Camera-type eye (tissue), 1 donor: ENCODE measurements around the gene KPRP. TPM values are rescaled to one million over a fixed set of nuclear protein-coding genes. Genes with fewer than 3 reads are reported as not detected.

Experiments
- total RNA-seq: library from RNA; depleted of rRNA; stranded (reverse); fragments of >200 nt; gene quantifications from one replicate; pipeline ENCODE4 v1.2.3, GENCODE V29; 2014

The KPRP gene, protein sequence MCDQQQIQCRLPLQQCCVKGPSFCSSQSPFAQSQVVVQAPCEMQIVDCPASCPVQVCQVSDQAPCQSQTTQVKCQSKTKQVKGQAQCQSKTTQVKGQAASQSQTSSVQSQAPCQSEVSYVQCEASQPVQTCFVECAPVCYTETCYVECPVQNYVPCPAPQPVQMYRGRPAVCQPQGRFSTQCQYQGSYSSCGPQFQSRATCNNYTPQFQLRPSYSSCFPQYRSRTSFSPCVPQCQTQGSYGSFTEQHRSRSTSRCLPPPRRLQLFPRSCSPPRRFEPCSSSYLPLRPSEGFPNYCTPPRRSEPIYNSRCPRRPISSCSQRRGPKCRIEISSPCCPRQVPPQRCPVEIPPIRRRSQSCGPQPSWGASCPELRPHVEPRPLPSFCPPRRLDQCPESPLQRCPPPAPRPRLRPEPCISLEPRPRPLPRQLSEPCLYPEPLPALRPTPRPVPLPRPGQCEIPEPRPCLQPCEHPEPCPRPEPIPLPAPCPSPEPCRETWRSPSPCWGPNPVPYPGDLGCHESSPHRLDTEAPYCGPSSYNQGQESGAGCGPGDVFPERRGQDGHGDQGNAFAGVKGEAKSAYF
- not detected for total RNA-seq

DNA sequence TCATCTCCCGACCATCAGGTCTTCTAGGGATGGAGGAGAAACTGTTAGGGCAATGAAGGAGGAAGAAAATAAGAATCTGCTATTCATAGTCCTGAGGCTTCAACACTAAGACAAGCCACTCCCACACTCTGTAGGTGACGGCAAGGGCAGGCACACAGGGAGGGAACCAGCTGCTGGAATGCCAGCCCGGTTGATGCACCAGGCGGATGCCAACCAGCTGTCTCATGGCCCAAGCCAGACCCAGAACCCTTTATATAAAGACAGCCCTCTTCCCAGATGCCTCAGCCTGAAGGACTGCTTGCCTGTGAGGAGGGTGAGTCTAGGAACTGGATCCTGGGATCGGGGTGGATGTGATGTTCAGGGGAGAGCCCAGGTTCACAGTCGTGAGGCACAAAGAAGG, at the start of gene KPRP:
KPRP (plus strand) TSS at position 279 of the 400 bp plus-strand sequence. CDS start 1,564 bp downstream, outside the sequence.

DNA sequence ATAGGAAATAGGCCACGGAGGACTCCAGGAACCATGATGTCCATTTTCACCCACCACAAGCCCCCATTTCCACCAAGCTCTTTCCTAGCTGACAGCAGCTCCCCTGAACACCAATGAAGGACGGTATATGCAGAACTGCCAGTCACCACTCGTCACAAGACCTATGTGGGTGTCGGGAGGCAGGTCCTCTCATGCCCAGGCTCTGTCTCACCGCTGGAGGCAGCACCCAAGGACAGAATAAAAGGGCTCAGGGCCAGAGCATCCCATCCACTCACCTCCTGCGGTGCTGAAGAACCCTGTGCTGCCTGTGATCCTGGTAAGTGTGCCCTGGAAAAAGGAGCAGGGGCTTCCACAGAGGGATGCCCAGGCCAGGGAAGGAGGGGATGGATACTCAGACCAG, 17.1 kb downstream of the KPRP start, which contains the start of gene LCE1F:
LCE1F (plus strand) TSS at position 266 of the 400 bp plus-strand sequence. CDS start 1,232 bp downstream, outside the sequence.

GRCh38 chr1:152786077-152786476, 28.3 kb downstream of the KPRP start, which contains the start of gene LCE1E:
Gene LCE1E, plus strand, starts transcription at chr1:152786257. Its CDS starts 1,043 bp downstream, at chr1:152787300.

DNA sequence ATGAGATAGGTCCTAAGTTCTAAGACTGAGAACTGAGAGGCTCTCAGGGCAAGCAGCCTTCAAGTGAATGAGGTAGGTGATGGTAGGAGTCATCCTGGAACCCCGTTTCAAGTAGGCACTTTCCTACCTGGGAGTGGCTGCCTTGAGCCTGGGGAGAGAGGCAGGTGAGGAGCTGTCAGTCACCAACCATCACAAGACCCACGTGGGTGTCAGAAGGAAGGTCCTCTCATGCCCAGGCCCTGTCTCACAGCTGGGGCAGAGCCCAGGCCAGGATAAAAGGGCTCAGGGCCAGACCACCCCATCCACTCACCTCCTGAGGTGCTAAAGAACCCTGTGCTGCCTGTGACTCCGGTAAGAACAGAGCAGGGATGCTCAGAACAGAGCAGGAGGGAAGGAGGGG, 38.6 kb downstream of the KPRP start, which contains the start of gene LCE1D:
LCE1D (plus strand) TSS at position 301 of the 400 bp plus-strand sequence. CDS start 1,074 bp downstream, outside the sequence.

DNA sequence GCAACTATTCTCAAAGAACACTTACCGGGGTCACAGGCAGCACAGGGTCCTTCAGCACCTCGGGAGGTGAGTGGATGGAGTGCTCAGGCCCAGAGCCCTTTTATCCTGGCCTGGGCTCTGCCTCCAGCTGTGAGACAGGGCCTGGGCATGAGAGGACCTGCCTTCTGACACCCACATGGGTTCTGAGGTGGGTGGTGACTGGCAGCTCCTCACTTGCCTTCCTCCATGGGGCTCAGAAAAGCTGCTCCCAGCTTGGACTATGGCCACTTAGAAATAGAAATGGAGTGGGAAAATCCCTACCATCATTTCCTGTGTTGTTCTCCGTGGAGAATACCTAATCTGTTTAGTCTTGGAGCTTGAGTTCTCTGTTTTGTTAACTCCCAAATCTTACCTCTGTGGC, 48.8 kb downstream of the KPRP start, which contains the start of gene LCE1C:
LCE1C (minus strand) TSS at position 76 of the 400 bp plus-strand sequence. CDS start 1,173 bp downstream, outside the sequence.

Other genes with a start within 250 kb of the KPRP start
- not detected for gene LCE5A, start 247.2 kb upstream of the KPRP start, total RNA-seq
- not detected for gene CRCT1, start 243.5 kb upstream of the KPRP start, total RNA-seq
- gene LCE3E, start 191.2 kb upstream of the KPRP start, total RNA-seq, result not detected
- gene LCE3D, start 177.5 kb upstream of the KPRP start, total RNA-seq, result not detected
- not detected for gene LCE3C, start 157.8 kb upstream of the KPRP start, total RNA-seq
- gene LCE3B, start 144.2 kb upstream of the KPRP start, total RNA-seq, result not detected
- gene LCE3A, start 134.9 kb upstream of the KPRP start, total RNA-seq, result not detected
- not detected for gene LCE2D, start 94.6 kb upstream of the KPRP start, total RNA-seq
- gene LCE2C, start 82.7 kb upstream of the KPRP start, total RNA-seq, result not detected
- not detected for gene LCE2B, start 71.9 kb upstream of the KPRP start, total RNA-seq
- gene LCE2A, start 59.7 kb upstream of the KPRP start, total RNA-seq, result not detected
- gene LCE4A, start 49.9 kb upstream of the KPRP start, total RNA-seq, result not detected
- not detected for gene LCE1F, start 17.1 kb downstream of the KPRP start, total RNA-seq
- not detected for gene LCE1E, start 28.2 kb downstream of the KPRP start, total RNA-seq
- not detected for gene LCE1D, start 38.7 kb downstream of the KPRP start, total RNA-seq
- not detected for gene LCE1C, start 48.6 kb downstream of the KPRP start, total RNA-seq
- not detected for gene LCE1B, start 53.9 kb downstream of the KPRP start, total RNA-seq
- not detected for gene LCE1A, start 69.4 kb downstream of the KPRP start, total RNA-seq
- not detected for gene LCE6A, start 84.8 kb downstream of the KPRP start, total RNA-seq
- gene LCE7A, start 102.0 kb downstream of the KPRP start, total RNA-seq, result not detected
- not detected for gene SMCP, start 120.3 kb downstream of the KPRP start, total RNA-seq
- 0.44 TPM for gene IVL, start 150.5 kb downstream of the KPRP start, total RNA-seq
- not detected for gene SPRR5, start 189.2 kb downstream of the KPRP start, total RNA-seq
- not detected for gene SPRR4, start 212.6 kb downstream of the KPRP start, total RNA-seq
- not detected for gene SPRR1A, start 226.1 kb downstream of the KPRP start, total RNA-seq
- not detected for gene SPRR3, start 243.7 kb downstream of the KPRP start, total RNA-seq